Activated T-cell treated with anti-CD3 and anti-CD28 coated beads, Interleukin-2, amount 50 U/mL, for 48 hours (primary cell): Measurements from ENCODE around the gene CPNE5.
A peak's percentile ranks its signal among the peaks of the same experiment; 100 is the strongest.
"Not testable (repeated sequence)": the region's sequence is repeated elsewhere in the genome, so short reads cannot be mapped to it uniquely, and the experiment has no call there.

Source experiments
- DNase-seq, 2 experiments: peaks; one replicate each; pipeline ENCODE4 v3.0.0-alpha.2; 2020

The CPNE5 gene

DNA sequence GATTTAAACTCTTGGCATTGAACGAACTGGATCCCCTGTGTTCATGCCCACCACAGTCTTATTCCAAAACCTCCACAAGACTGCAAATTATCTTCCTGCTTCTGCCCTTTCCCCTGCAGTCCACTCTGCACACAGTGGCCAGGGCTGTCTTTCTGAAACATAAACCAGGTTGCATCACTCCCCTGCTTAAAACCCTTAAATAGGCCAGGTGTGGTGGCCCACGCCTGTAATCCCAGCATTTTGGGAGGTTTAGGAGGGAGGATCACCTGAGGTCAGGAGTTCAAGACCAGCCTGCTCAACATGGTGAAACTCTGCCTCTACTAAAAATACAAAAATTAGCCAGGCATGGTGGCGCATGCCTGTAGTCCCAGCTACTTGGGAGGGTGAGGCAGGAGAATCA lies 26.2 kb downstream of the CPNE5 start:
- not testable (repeated sequence) for DNase-seq

DNA sequence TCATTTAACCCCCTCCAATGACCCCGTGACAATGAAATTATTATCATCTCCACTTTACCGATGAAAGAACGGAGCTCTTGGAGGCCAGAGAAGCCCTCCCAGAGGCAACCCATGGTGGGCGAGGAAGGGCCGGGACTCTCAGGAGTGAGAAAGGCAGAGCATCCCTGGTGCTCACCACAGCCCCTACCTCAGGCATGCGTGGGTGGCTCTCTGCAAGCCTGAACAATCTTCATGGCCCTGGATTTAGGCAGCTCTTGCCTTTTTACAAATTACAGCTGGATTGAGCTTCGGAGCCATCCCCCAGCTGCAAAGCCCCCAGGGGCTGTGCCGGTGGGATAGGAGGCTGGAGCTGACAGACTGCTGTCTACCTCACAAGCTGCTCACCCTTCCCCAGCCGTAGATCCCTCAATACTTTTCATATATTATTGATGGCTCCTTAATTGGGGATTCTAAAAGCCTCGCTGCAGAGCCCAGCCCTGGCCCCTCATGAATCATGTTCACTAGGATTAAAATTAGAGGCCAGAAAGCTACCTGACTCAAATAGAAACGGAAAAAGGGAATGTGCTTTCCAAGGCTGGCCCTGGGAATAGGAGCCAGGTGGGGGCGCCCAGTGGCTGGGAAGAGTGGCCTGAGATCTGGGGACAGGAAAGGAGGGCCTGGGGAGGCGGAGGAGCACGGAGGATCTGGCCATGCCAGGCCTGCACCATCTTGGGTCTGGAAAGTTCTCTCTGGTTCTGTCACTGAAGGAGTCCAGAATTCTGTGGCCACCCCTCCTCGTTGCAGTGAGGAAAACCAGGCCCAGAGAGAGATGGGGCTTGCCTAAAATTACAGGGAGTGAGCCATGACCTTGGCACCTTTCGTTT lies 29.1 kb downstream of the CPNE5 start:
- DNase-seq: no peak

DNA sequence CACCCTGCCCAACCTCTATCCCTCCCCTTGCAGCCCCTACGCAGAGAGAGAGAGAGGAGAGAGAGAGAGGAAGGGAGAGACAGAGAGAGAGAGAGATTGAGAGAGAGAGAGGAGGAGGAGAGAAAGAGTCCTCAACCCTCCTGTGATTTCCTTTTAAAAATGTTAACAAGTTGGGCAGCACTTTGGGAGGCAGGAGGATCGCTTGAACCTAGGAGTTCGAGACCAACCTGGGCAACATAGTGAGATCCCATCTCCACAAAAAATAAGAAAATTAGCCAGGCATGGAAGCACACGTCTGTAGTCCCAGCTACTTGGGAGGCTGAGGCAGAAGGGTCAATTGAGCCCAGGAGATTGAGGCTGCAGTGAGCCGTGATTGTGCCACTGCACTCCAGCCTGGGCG lies 30.1 kb downstream of the CPNE5 start:
- DNase-seq: no peak

DNA sequence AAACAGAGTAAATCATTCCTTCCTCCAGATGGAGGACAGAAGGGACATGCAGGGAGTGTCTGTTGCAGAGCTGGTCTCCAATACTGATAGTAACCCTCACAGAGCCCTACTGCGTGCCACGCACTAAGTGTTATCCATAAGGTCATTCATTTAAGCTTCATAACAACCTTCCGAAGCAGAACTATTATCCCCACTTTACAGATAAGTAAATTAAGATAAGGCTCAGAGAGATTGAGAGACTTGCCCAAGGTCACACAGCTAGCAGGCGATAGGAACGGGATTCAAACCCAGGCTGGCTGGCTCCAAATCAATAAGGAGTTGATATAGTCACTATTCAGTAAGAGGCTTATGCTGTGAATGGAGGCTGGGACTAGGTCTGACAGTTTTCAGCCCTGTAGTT lies 30.6 kb downstream of the CPNE5 start:
- DNase-seq: no peak

DNA sequence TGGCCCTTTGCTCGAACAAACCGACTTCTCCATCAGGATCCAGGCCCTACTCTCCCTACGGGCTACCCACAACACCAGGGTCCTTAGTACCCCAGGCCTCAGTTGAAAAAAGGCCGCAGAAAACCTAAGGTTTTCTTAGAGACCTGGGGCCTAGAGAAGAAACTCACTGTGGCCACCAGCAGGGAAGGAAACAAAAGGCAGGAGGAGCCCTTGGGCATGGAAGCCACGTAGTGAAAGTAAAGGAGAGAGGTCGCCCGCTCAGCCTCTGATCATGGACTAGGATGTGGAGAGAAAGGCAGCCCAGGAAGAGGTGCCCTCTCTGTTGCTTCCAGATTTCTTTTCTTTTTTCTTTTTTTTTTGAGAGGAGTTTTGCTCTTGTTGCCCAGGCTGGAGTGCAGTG lies 31.5 kb downstream of the CPNE5 start:
- DNase-seq: no peak

DNA sequence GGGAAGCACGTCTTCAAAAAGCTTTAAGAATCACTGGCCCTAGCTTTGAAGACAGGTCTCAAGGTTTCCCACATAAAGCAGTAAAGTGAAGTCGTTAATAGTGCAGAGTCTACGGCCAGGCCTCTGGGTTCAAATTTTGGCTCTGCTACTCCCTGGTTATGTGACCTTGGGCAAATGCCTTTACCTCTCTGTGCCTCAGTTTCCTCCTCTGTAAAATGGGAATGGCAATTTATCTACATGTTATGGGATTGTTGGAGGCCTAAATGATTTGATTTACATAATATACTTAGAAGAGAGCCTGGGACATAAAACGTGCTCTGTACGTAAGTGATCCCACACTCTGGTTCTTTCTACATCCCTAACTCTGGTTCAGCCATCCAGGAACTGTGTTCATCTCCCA lies 32.1 kb downstream of the CPNE5 start:
- no peak for DNase-seq

DNA sequence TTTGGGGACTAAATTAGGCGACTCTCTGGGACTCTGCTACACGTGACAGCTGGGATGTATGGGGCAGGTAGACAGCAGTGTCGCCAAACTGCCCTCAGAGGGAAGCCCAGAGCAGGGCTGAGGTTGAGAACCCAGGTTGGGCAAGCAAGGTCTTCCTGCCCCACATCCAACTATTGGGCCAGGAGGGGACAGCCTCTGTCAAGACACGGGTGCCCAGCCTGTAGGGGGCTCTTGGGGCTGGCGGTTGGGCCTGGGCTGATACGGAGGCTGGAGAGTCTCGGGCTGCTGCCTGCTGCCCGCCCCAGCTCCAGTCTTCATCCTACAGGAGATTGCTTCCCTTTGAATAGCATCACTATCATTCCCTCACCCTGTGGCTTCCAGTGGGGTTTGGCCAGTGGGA lies 33.3 kb downstream of the CPNE5 start:
- DNase-seq: no peak

DNA sequence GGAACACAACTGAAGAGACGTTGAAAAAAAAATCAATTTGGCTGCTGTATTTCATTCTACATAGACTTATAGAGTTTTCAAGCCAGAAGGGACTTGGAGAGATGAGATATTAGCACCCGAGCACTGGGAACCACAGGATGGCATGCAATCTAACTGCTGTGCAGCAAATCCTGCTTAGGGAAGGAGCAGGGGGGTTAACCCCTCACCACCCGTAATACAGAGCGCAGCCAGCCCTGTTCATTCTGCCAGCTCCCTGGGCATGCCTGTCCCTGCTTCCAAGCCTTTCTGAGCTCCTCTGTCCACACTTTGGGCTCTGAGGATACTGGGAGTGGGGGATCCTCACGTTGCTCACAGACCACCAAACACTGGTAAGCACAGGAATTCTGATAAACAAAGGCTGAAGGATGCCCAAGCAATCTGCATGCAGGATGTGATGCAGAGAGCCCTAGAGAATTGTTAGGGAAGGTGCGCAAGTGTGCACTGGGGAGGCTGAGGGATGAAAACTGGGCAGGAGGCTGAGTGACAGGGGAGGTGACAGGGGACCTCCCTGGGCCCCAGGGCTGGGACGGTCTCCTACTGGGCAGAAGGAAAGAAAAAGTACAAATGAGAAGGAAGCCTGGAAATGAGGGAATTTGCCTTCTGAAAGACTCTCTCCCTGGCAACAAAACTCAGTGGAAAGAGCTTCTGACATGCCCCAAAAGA lies 34.0 kb downstream of the CPNE5 start:
- no peak for DNase-seq

DNA sequence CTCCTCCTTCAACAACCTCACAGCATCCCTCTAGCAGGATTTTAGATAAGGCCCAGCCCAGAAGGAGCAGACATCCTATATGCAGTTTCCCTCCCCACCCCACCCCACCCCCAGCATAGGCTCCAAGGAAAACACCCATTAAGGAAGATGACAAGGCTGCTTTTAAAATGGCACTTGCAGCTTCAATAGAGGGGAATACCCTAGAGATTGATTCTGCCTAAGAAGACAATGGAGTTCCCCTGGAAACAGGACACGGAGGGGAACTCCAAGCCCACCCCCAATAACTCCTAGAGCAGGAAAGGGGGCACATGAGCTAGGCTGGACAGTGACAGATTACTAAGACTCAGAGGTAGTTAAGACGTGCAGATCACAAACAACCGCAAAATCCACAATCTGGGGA lies 34.7 kb downstream of the CPNE5 start:
- DNase-seq: no peak

DNA sequence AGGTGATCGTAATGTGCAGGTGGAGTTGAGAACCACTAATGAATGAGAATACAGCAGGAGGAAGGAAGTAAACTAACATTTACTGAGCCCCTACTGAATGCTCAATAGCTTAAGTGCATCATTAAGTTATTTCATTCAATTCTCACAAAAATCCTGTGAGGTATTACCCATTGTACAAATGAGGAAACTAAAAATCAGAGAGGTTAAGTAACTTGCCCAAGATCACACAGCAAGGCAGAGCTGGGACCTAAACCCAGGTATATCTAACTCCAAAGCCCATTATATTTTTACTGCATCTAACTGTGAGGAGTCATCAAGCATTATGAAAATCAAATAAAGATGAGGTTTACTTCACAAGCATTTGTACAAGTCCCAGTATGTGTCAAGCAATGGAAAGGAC lies 35.3 kb downstream of the CPNE5 start:
- no peak for DNase-seq

DNA sequence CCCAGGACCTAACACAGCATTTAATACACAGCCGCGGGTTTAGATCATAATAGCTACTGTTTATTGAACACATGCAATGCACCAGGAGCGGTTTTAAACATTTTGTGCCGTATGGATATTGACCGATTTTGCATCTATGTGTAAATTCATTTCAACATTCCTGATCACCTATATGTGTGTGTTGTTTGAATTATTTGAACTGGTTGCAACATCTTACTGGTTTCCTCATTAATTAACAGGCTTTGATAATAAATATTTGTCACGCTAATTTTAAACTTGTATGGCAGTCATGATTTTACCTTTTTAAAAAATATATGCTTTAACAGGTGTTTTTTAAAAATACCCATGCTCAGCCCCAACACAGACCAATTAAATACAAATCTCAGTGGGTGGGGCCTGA lies 35.8 kb downstream of the CPNE5 start:
- no peak for DNase-seq

DNA sequence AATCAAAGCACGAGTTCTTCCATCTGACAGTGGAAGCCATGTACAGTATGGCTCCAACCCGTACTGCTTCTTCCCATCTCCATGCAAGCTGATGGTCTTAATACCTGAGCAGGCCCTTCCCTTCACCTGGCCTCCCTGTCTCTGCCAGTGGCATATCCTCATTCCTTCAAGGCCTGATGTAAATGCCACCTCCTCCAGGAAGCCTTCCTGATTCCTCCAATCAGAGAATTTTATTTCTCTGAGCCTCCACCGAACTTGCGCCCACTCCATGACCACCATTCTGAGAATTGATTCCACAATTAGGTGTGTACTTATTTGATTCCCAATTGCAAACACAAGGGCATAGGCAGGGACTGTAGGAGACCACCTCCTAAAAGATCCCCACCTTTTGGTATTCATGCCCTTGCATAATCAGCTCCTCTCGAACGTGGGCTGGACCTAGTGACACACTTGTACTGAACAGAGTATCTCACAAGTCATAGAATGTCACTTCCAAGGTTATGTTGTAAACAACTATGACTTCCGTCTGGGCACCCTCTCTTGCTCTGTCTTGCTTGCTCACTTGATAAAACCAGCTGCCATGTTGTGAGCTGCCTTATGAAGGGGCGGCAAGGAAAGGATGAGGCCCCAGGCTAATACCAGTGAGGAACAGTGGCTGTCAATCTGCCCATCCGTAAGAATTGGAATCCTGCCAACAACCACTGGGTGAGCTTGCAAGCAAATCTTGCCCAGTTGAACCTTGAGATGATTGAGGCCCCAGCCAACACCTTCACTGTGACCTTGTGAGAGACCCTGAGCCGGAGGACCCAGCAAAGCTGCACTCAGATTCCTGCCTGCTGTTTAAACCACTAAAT lies 38.8 kb downstream of the CPNE5 start:
- no peak for DNase-seq

DNA sequence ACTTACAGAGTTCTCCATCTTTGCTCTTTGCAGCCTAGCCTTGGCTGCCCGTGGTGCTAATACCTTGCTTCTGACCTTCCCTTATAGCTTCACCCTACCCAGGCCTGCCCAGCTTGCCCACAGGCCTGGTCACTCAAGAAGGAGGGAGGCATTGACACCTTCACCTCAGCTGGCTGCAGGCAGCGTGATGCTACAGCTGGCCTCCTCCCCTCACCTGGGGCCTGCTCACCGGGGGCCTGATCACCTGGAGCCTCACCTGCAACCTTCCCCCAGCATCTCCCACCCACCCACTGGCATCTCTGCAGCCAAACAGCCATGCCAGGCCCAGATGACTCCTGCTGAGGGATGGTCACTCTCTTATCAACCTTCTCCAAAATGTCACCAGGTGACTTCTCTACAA lies 40.4 kb downstream of the CPNE5 start:
- no peak for DNase-seq

DNA sequence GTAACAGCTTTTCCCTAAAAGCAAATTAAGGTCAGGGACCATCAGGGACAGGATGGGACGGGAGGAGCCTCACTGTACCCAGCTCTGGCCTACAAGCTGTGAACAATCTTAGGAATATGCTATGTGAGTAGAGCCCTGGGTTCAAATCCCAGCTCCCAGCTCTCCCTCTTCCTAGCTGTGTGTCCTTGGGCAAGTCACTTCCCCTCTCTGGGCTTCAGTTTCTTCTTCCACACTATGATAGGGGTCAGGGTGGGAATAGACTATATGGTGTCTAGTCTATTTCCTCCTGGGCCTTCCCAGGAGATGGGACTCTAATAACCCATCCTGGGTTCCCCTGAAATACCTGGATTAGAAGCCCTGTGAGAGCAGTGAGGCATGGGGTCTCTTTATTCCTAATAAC lies 41.6 kb downstream of the CPNE5 start:
- no peak for DNase-seq

DNA sequence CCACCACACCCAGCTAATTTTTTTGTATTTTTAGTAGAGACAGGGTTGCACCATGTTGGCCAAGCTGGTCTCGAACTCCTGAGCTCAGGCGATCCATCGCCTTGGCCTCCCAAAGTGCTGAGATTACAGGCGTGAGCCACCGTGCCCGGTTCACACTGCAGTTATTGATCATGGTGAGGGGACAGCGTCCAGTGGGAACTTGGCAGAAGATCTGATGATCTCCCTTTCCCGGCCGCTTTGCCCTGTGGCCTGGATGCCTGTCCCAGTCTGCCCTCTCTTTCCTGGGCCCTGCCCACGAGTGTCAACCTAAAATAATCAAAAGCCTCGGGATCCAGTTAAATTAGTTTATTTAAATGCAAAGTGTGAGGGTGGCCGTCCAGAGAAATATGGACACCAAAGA lies 42.2 kb downstream of the CPNE5 start:
- DNase-seq: no peak

DNA sequence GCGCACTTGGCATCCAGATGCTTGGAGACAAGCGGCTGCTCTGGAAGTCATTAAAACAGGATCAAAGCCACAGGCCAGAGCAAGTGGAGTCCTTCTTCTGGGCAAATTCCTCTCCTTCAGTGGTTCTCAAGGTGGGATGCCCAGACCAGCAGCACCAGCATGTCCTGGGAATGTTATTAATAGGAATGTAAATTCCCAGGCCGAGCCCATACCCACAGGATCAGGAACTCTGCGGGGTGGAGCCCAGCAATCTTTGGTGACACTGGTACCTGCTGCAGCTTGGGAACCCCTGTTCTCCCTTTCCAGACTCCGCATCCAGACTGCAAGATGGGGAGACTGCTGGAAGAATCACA lies 44.6 kb downstream of the CPNE5 start:
- no peak for DNase-seq

DNA sequence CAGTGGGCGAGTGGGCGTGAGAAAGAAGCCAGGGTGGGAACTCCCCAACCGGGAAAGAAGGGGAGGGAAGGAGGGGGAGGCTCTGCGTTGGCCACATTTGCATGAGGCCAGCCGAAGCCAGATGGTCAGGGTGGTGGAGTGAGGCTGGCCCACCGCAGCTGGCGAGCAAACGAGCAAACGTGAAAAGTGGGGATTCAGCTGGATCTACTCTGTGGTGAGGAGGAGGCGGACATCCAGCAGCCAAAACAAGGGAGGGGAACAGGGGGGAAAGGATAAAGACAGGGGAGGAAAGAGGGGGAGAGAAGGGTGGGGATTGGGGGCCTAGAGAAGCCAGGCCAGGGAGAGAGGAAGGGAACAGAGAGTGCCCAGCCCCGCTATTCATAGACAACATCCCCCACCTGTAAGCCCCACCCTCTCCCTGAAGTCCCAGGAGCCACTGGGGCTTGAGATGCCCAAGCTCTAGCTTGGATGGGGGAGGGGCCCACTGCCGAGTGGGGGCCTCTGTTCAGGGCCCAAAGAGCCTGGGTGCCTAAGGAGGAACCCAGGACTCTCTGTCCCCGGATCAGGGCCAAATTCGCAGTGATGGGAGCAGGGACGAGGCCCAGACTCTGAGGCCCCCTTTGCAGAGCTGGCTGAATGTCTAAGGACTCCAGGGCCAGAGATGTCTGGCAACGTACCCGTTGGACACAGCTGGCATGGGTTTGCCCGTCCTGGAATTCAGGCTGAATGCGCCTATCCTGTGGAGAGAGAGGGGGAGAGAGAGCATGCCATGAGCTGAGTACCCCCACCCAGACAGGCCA lies 45.1 kb downstream of the CPNE5 start:
- DNase-seq: no peak

DNA sequence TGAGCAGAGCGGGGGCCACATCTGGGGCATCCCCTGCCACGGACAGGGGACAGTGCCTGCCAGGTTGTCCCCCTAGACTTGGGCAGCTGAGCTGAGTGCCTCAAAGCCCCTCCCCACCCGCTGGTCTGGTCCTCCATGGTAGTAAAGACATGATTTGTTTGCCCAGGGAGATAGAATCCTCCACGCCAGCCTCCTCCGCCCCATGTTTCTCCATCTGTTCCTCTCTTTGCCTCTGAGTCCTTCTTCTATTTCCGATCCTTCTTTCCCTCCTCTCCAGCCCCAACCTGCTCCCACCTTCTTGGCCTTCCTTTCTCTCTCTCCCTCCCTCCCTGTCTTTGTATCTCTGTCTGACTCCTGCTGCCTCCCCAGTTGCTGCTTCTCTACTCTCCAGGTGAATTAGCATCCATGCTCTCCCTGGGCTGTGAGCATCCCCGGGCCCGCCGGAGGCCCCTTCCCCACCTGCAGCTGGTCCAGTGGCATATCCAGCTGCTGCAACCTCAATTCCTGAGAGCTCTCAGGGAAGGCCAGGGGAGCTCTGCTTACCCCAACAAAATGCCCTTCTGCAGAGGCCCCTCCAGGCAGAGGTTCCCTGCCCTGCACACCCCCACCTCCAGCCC lies 45.8 kb downstream of the CPNE5 start:
- DNase-seq: no peak

DNA sequence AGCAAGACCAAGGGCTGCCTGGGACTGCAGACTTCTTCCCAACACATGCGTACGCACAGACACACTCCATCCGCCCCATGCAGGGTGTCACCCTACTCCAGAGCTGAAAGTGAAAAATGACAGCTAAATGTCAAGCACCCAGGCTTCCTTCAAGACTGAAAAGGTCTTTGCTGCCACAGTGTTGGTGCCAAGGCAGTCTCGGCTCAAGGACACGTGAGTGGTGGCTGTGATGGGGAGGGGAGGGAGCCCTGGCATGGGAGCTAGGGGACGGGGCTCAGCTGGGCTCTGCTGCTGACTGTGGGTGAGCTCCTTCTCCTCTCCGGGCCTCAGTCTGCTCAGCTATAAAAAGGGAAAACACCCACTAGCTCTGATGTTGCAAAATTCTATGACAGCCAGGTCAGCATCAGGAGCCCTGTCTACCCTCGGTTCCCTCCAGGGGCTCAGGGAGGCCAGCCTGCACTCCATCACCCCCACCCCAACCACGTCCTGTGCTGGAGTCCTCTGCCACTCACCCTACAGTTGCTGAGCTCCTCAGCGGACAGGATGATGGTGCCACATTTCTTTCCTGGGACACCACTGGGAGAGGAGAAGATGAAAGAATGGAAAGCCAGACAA lies 47.6 kb downstream of the CPNE5 start:
- no peak for DNase-seq

DNA sequence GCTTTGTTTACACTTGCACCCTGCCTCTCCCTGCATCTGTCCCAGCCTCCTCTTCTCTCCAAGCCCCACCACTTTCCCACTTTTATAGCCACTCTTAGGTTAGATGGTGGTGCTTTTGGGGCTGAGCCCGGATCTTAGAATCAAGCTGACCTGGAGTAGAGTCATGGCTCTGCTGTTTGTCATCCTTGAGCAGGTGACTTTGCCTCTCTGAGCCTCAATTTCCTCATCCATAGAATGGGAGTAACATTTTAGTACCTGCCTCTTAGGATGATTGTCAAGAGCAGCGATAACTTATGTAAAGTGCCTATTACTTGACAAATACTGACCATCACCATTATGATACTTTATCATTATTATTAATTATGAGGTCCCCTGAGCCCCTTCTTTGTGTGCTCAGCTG lies 48.2 kb downstream of the CPNE5 start:
- DNase-seq: no peak

DNA sequence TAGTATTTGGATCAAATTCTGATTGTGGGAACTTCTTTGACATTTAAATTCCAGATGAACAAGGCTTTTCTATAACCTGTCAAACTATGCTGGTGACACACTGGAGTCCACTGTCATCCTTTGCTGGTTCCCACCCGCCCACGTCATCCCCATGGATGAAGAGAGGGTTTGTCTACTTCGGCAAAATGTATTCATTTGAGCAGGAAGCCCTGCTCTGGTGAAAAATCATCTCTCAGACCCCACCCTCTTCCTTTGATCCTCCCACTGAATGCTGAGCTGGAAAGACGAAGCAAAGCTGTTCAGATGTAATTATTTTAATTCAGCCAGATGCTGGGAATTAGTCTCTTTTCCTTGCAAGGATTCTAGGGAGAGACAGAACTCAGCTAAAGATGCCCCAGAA lies 50.5 kb downstream of the CPNE5 start:
- peak; percentile 31 to 48 for DNase-seq

DNA sequence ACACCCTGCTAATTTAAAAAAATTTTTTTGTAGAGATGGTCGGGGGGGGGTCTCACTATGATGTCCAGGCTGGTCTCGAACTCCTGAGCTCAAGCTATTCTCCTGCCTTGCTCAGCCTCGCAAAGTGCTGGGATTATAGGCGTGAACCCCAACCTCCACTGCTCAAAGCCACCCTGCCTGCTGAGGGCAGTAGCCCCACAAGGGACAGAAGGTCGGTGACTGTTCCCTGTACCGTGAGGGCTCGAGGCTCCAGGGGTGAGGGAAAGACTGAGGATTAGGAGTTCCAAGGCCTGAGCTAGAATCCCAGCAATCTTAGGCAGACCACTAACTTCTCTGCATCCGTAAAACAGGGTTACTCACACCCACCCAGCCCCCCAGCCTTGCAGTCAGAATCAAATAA lies 51.1 kb downstream of the CPNE5 start:
- DNase-seq: no peak
